HepG2 (cell line): ENCODE data around the gene TSGA10. TPM values are rescaled to one million over a fixed set of nuclear protein-coding genes. Genes with fewer than 3 reads are reported as not detected.

Experiments
- BHLHE40 ChIP-seq: IDR thresholded peaks from 2 replicates; pipeline ENCODE4 v1.6.1; 2011; ENCODE audit warnings: low read length, improper control_type of control experiment
- CCAR2 ChIP-seq: fragments of 200-400 bp; formaldehyde crosslinking; optimal IDR thresholded peaks from 2 replicates; pipeline ENCODE3; 2018; ENCODE audit warnings: low read depth, mild to moderate bottlenecking, low read length, moderate library complexity
- FOXO4 ChIP-seq: sonication (generic); formaldehyde crosslinking; conservative IDR thresholded peaks from 2 replicates; pipeline ENCODE4 v1.8.1; 2023; ENCODE audit warnings: missing genetic modification reagents
- FOXP4 ChIP-seq: sonication (generic); formaldehyde crosslinking; IDR thresholded peaks from 2 replicates; pipeline ENCODE4 v1.4.0; 2020; ENCODE audit warnings: missing genetic modification reagents
- GPN1 ChIP-seq: sonication (generic); formaldehyde crosslinking; IDR thresholded peaks from 2 replicates; pipeline ENCODE4 v1.5.1; 2020; ENCODE audit warnings: missing genetic modification reagents, borderline replicate concordance
- HMGXB4 ChIP-seq, 2 experiments: sonication (generic) in 1 of 2; formaldehyde crosslinking in 1 of 2; IDR thresholded peaks; 2 replicates each; pipeline versions ENCODE4 v1.4.0 to v1.6.1; 2018 to 2020; ENCODE audit warnings: missing genetic modification reagents in 2 of 2, borderline replicate concordance in 1 of 2, low read depth in 1 of 2, mild to moderate bottlenecking in 1 of 2, missing biosample characterization in 1 of 2
- HOXA9 ChIP-seq: sonication (generic); formaldehyde crosslinking; IDR thresholded peaks from 2 replicates; pipeline ENCODE4 v1.8.1; 2022; ENCODE audit warnings: missing genetic modification reagents, mild to moderate bottlenecking, moderate library complexity, borderline replicate concordance
- NFATC3 ChIP-seq: sonication (generic); formaldehyde crosslinking; IDR thresholded peaks from 2 replicates; pipeline ENCODE4 v1.5.1; 2020; ENCODE audit warnings: mild to moderate bottlenecking, missing genetic modification reagents
- NR1H2 ChIP-seq: sonication (generic); formaldehyde crosslinking; IDR thresholded peaks from 2 replicates; pipeline ENCODE4 v1.8.1; 2022; ENCODE audit warnings: low read depth, missing genetic modification reagents, borderline replicate concordance
- NR2F6 ChIP-seq, 2 experiments: IDR thresholded peaks; 2 replicates each; pipeline ENCODE4 v1.6.1; 2016; ENCODE audit warnings: antibody characterized with exemption in 1 of 2, mild to moderate bottlenecking in 1 of 2
- PHF8 ChIP-seq: sonication (generic); formaldehyde crosslinking; IDR thresholded peaks from 2 replicates; pipeline ENCODE4 v1.5.0; 2020; ENCODE audit warnings: missing genetic modification reagents
- POLR2AphosphoS2 ChIP-seq: IDR thresholded peaks from 2 replicates; pipeline ENCODE4 v1.6.1; 2011; ENCODE audit warnings: low read depth, low read length, improper control_type of control experiment
- SMARCC2 ChIP-seq: fragments of 450-650 bp; IDR thresholded peaks from 2 replicates; pipeline ENCODE4 v1.6.1; 2017; ENCODE audit warnings: antibody characterized with exemption, mild to moderate bottlenecking
- SRSF4 ChIP-seq: fragments of 200-400 bp; formaldehyde crosslinking; IDR thresholded peaks from one replicate; pipeline ENCODE4 v1.6.1; 2018; ENCODE audit warnings: mild to moderate bottlenecking, low read depth, low read length, moderate library complexity; ENCODE audit not compliant: poor library complexity, severe bottlenecking
- TMF1 ChIP-seq: sonication (generic); formaldehyde crosslinking; IDR thresholded peaks from 2 replicates; pipeline ENCODE4 v1.8.1; 2022; ENCODE audit warnings: low read depth, missing genetic modification reagents
- ZFY ChIP-seq: sonication (generic); formaldehyde crosslinking; IDR thresholded peaks from 2 replicates; pipeline ENCODE4 v1.4.0; 2020; ENCODE audit warnings: missing genetic modification reagents
- ZNF234 ChIP-seq: sonication (generic); formaldehyde crosslinking; conservative IDR thresholded peaks from 2 replicates; pipeline ENCODE4 v1.5.1; 2020; ENCODE audit warnings: mild to moderate bottlenecking, missing genetic modification reagents
- ZNF335 ChIP-seq: sonication (generic); formaldehyde crosslinking; IDR thresholded peaks from 2 replicates; pipeline ENCODE4 v1.4.0; 2020; ENCODE audit warnings: missing genetic modification reagents
- ZNF550 ChIP-seq: sonication (generic); formaldehyde crosslinking; IDR thresholded peaks from 2 replicates; pipeline ENCODE4 v1.4.0; 2020; ENCODE audit warnings: mild to moderate bottlenecking, missing genetic modification reagents, borderline replicate concordance
- polyA plus RNA-seq, 8 experiments: library from polyadenylated mRNA; depleted of rRNA in 3 of 8; stranded (reverse) in 7 of 8; unstranded in 1 of 8; fragments of >200 nt; fragmentation: Illumina TruSeq in 4 of 8; extraction: Trizol in 4 of 8; gene quantifications; 2 replicates each; pipeline versions ENCODE4 v1.2.1 to v1.2.3, GENCODE V29; 2011 to 2016; ENCODE audit warnings: low read depth in 4 of 8, missing spikeins in 1 of 8, mixed read lengths in 1 of 8; ENCODE audit not compliant: insufficient read depth in 1 of 8
- total RNA-seq, 5 experiments: library from RNA; depleted of rRNA; stranded (reverse); fragments of >200 nt; fragmentation: Illumina TruSeq; extraction: Trizol; gene quantifications; 2 replicates each; pipeline ENCODE4 v1.2.3, GENCODE V29; 2016; ENCODE audit warnings: low read depth in 1 of 5
- TF ChIP-seq, protein P1 (sequence below): sonication (generic); formaldehyde crosslinking; IDR thresholded peaks from 2 replicates; pipeline ENCODE4 v1.5.1; 2020; ENCODE audit warnings: missing genetic modification reagents, mild to moderate bottlenecking, borderline replicate concordance

TSGA10 gene
- total and polyA plus RNA-seq, 2 of the 13 experiments (the other 11 are each of a cell fraction or from before 2014, with no cell fraction given), result 4.7 to 13.1 TPM

DNA sequence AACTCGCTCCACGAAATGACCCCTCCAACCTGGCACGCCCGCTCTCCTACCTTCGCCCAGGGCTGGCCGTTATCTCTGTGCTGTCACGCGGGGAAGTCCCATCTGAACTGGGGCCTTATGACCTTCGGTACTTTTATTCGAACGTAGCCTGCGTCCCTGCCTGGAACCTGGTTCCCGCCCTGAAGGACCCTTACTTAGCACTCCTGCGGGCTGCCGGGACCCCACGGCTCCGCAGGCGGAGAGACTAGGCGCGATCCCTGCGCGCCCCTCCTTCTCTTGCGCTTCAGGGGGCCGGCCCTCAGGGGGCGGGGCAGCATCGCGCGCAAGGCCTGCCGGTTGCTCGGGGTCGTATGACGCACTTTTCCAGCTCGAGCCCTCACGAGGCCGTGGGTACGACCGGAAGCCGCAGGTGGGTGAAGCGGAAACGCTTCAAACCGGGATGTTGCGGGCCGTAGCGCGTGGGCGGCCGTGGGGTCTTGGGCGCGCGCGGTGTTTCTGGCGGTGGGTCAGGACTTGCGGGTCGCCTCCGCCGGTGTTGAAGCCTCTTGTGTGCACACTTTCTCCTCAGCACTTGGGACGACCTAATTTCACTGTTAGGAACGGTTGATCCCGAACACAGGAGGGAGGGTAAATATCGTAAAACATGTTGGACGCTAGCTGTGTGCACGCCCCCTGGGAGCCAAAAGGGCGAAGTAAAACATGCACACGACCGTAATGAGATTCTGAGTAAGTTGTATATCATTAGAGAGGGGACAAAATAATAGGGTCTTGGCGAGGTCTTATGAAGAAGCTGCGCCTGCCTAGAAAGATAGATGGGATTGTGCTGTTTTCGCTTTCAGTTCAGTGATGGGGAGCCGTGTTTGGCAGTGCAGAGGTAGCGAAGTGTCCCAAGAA is at the start of gene TSGA10, which contains the start of gene LIPT1 (continued):
- TF ChIP-seq TMF1 (CRISPR knock-in tag) (peak; percentile 99), SMARCC2 (no peak), NR2F6 (IDR thresholded peaks at IDR 0.05) (no peak), NR2F6 (CRISPR knock-in tag; IDR thresholded peaks at IDR 0.05) (peak; percentile 86), NFATC3 (CRISPR knock-in tag) (peak; percentile 96; the same call in 1 of the 2 replicates), POLR2AphosphoS2 (no peak), ZNF234 (CRISPR knock-in tag) (no peak), HMGXB4 (CRISPR knock-in tag; IDR thresholded peaks at IDR 0.05; ENCODE audit: borderline replicate concordance in 1 of 2, low read depth in 1 of 2) (peak; percentile 93 to 96; a peak in 3 of 4 replicates), ZNF335 (CRISPR knock-in tag) (peak; percentile 93), NR1H2 (CRISPR knock-in tag) (peak; percentile 96; the same call in 1 of the 2 replicates), CCAR2 (no peak), HOXA9 (CRISPR knock-in tag) (peak; percentile 97), GPN1 (CRISPR knock-in tag) (peak; percentile 63; the same call in 1 of the 2 replicates), BHLHE40 (peak; percentile 63; the same call in 1 of the 2 replicates), FOXP4 (CRISPR knock-in tag) (peak; percentile 82; the same call in 1 of the 2 replicates), ZFY (CRISPR knock-in tag) (peak; percentile 93), PHF8 (CRISPR knock-in tag) (peak; percentile 98), SRSF4 (no peak), FOXO4 (CRISPR knock-in tag) (0 out of 2 replicates have a peak, but pooled peaks have one; percentile 7), ZNF550 (CRISPR knock-in tag) (0 out of 2 replicates have a peak, but pooled peaks have one; percentile 79)
- TF ChIP-seq, protein P1, sequence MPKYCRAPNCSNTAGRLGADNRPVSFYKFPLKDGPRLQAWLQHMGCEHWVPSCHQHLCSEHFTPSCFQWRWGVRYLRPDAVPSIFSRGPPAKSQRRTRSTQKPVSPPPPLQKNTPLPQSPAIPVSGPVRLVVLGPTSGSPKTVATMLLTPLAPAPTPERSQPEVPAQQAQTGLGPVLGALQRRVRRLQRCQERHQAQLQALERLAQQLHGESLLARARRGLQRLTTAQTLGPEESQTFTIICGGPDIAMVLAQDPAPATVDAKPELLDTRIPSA (CRISPR knock-in tag), result no peak; the same call in 1 of the 2 replicates
